HuH-7 (cell line): Measurements from ENCODE around the gene AMBN.
A peak's percentile ranks its signal among the peaks of the same experiment; 100 is the strongest.
"Not testable (repeated sequence)": the region's sequence is repeated elsewhere in the genome, so short reads cannot be mapped to it uniquely, and the experiment has no call there.

Experiments
- DNase-seq: peaks from one replicate; pipeline ENCODE4 v3.0.0; 2011; ENCODE audit warnings: low spot score

AMBN gene

GRCh38 chr4:70608324-70608723 is 16.3 kb downstream of the AMBN start:
- no peak for DNase-seq

DNA sequence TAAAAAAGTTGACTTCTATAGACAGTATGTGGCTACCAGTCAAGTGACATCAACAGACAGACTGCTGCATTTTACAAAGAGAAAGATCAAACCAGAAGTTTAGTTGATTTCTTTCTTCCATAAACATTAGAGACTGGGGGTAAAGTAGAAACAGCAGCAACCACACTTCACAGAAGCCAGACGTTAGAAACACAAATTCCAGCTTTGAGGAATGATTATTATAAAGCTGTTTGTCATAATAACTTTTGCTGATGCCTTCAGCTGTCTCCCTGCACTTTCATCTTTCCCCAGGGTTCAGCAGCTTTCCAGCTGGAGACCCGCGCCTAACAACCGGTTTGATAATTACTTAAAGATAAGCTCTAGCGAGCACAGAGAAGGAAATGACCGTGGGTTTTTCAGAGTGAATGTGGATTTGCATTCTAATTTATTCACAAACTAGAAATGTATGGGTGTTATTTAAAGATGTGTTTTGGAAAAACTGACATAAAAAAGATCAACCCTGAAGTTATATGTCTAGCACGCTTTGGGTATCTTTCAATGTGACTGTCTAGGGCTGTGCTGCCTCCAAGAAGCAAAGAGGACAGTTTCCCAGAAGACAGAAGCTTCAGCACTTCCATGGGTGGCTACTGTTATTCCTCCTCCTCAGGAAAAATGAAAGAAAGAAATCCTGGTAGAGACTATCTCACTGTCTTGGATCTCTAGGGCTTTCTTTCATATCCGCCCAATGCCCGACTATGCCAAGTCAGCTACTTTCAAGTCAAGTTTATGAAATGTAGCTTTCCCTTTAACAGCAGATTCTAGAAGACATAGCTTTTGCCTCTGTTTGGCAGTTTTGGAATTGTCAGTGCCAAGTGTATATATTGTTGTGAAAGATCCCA is 21.5 kb downstream of the AMBN start:
- no peak for DNase-seq

GRCh38 chr4:70614184-70614555 is 22.1 kb downstream of the AMBN start:
- DNase-seq = no peak

DNA sequence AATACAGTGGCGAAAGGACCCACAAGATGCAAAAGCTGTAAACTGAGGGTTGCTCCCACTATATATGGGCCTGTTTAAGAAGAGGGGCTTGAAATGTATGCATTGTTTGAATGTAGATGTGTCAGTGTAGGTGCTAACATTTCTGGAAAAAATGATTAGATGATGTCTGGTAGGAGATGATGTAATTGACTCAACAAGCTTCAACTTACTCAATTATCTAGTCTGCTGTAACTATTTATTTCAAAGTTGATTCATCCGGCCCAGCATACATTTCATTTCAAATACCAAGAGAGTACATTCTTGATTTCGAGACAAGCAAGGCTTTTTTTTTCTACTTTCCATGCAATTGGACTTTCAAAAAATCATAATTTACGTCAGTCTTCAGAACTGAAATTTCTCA is 27.2 kb downstream of the AMBN start:
- DNase-seq = no peak

- no peak for DNase-seq
Observed at GRCh38 chr4:70619778-70620177, 27.7 kb downstream of the AMBN start.

DNA sequence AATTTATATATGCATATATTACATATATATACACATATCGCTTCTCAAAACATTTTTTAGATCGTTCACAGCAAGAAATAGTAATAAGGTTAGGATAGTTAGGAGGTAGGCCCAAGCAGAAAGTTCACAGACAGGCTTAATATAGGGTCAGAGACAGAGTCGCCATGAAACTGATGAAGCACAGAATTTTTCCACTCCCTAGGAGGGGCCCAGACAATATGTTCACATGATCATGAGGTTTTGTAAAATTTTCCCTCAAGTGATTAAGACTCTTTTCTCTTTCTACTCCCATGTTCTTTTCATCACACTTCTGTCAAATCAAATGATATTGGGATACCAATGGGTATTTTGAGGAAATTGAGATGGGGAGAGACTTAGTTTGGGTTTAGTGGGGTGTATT is 31.3 kb downstream of the AMBN start:
- no peak for DNase-seq

DNA sequence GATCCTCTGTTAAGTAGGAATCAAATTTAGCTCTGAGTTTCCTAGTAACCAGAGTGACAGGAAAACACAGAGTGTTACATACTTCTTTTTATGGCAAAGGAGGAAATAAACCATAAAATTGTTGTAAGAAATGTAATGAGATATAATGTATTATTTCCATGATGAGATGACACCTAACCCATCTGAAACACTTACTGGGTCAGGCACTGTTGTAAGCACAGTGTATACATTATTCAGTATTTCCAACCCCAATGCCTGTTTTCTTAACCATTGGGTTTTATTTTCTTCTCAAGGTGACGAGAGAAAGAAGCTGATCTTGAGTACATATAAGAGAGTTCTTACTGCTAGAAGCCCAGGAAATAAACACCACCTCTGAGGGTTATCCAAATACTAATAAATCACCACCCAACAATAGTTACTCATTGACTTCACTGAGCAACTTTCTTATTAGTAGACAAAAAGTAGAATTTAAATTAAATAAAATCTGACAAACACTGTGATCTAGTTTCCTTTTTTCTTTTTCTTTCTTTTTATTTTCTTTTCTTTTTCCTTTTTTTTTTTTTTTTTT is 32.3 kb downstream of the AMBN start:
- DNase-seq = no peak

GRCh38 chr4:70627620-70628019 is 35.6 kb downstream of the AMBN start:
- no peak for DNase-seq

DNA sequence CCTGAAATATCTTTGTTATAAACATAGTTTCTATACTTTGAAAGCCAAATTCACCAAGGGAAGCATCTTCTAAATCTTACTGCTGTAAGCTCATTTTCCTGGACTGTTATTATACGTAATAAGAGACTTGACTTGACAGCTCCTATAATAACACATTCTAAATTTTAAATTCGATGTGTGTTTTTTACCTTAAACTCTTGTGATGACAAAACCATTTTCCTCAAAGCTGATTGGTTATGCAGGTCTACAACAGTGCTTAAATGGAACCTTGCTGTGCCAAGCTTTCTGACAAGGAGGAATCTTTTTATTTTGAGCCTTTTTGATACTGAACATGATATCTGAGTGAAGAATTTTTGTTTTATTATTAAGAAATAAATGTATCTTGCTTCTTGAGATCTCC is 36.4 kb downstream of the AMBN start, which contains the start of gene ENAM:
Gene ENAM, plus strand, starts transcription at position 301 of the 400 bp plus-strand sequence. CDS start 757 bp downstream, outside the sequence.
- DNase-seq = no peak

GRCh38 chr4:70629469-70630090 is 37.5 kb downstream of the AMBN start:
- no peak for DNase-seq

- no peak for DNase-seq
Observed at GRCh38 chr4:70630162-70630561, 38.1 kb downstream of the AMBN start.

- no peak for DNase-seq
Observed at GRCh38 chr4:70632028-70632427, 40.0 kb downstream of the AMBN start.

DNA sequence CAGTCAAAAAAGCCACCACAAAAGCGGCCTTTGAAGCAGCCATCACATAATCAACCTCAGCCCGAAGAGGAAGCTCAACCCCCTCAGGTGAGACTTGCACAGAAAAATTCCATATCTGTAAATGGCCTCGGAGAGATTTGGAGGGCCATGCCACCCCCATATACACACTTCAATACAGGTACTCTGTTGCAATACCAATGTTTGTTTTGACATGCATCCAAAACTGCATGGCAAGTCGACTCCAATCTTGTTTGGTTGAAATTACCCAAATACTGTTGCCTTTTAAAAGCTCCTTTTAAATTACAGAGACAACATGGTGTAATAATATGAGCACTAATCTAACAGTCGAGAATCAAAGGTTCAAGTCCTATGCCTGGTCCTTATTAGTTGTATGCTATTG is 42.4 kb downstream of the AMBN start:
- no peak for DNase-seq

DNA sequence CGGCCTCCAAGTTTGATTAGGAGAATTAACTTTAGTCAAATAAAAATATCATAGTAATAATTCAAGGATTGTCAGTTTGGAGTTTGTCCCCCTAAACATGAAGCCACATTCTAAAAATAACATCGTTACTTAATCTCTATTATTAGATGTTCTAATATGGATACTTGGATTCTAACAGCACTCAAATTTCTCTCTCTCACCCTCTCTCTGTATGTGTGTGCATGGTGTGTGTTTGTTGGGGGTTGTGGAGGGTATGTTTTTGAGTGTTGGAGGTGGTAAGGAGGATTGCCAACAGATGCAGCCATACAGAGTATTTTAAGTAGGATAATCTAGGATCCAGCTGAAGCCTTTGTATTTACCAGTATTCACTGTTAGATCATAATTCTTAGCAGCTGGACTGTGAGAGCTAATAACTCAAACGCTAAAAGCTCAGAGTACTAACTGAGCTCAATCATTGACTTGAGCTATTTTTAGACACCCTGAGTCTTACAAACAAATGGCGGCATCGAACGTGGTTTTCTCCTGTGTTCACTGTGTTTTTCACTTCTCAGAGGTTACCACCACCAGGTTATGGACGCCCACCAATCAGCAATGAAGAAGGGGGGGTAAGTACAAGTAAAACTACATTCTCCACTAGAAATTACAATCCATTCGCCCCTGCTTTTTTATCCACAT is 45.3 kb downstream of the AMBN start:
- DNase-seq = no peak

DNA sequence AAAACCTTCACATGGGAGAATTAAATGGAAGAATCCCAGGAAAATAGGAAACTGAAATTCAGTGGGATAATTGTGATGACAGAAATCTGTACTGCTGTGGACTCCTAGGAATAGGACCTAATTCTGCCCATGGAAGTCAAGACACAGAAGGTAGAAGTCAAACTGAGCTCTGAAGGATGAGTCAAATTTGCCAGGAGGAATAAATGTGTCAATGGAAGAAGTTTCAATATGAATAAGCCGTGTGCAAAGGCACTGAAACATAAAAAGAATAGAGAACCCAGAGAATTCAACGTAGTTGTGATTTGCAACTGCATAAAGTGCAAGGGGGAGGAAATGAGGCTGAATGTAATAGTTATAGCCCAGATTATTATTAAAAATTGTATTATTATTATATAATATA is 48.1 kb downstream of the AMBN start:
- no peak for DNase-seq

DNA sequence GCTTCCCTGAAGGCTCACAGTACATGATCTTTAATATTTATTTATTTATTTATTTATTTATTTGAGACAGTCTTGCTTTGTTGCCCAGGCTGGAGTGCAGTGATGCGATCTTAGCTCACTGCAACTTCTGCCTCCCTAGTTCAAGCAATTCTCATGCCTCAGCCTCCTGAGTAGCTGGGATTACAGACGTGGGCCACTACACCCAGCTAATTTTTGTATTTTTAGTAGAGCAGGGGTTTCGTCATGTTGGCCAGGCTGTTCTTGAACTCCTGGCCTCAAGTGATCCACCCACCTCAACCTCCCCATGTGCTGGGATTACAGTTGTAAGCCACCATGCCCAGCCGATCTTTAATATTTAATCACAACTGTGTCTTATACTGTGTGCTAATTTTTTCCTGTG is 58.7 kb downstream of the AMBN start:
- DNase-seq = not testable (repeated sequence)

DNA sequence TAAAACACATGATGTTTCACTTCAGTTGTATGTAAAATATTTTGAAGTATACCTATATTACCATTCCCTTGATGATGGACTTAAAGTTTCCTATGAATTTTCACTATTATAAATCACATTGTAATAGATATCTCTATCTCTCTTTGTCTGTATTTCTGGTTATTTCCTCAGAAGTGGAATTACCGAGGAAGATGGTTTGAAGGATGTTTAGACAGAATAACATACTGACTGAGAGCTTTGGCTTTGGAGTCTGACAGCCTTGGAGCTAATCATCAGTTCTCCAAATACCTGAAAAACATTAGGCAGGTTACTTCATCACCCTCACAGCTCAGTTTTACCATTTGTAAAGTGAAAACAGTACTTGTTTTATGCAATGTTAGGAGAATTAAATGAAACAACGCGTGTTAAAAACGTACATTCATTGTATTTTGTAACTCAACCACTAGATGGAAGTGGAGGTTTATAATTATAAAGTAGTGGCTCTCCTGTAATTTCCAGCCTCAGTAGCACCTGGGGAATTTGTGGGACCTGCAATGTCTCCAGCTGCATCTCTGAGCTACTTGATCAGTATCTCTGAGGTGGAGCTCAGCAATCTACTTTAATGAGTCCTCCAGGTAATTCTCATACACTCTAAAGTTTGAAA is 59.9 kb downstream of the AMBN start:
- DNase-seq = peak; percentile 6

DNA sequence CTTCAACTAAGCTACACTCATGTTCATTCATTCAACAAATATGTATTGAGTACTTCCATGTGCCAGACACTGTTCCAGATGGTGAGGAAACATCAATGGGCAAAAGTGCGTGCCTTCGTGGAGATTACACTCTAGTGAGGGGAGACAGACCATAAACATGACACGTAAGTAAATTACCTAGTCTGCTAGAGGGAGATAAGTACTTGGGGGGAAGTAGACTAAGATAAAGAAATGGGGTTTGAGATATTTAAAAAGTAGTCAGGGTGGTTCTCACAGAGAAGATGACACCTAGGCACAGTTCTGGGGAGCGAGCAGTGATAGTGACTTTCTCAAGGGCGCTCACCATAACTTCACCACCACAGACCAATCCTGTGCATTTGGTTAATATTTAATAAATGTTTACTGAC is 62.6 kb downstream of the AMBN start:
- DNase-seq = no peak
